GM23248 (cell line): ENCODE data around the gene ARPC5.

Experiments used
- EZH2 ChIP-seq: fragments of 200-600 bp; sonication (generic); IDR thresholded peaks from 2 replicates; pipeline ENCODE4 v1.6.1; 2018; ENCODE audit warnings: antibody characterized with exemption, mild to moderate bottlenecking; ENCODE audit not compliant: insufficient read depth, poor library complexity, severe bottlenecking
- EZH2phosphoT487 ChIP-seq: fragments of 200-600 bp; sonication (generic); IDR thresholded peaks from 2 replicates; pipeline ENCODE4 v1.6.1; 2018; ENCODE audit warnings: antibody characterized with exemption, moderate library complexity, mild to moderate bottlenecking, low read depth; ENCODE audit not compliant: insufficient read depth

- no peak for TF ChIP-seq EZH2
- no peak for TF ChIP-seq EZH2phosphoT487
These were observed 6.6 kb upstream of the ARPC5 start for GRCh38 chr1:183642166-183642565.
